Measurements from ENCODE around the gene CIART. TPM values are rescaled to one million over a fixed set of nuclear protein-coding genes. Genes with fewer than 3 reads are reported as not detected.

Gene CIART
- total and polyA plus RNA-seq, 2 of the 8 experiments (the other 6 are each of a cell fraction or from before 2014, with no cell fraction given) = 9.6 to 33.3 TPM

- H3K23ac ChIP-seq (ENCODE audit: insufficient read length) = no peak overlapping the region
- no peaks in the 10 kb centered on the region for H3K9me3 ChIP-seq (ENCODE audit: insufficient read depth in 2 of 2, low read depth in 1 of 2, low read length in 1 of 2)
- no peak for FAIRE-seq
- H3K27me3 ChIP-seq (replicated peaks in 1 of 4; ENCODE audit: control insufficient read depth in 3 of 4, extremely low read depth in 1 of 4, insufficient read depth in 3 of 4, low read length in 3 of 4) = no peaks in the 10 kb centered on the region
- peak overlapping the region; percentile 75 for H4K91ac ChIP-seq (replicated peaks; ENCODE audit: insufficient read length, low read length)
- peaks cover 0 to 20% (median 14%) of the 10 kb centered on the region in 4 experiments; a peak in 6 of 7 replicates for H3K4me1 ChIP-seq (replicated peaks in 1 of 4; ENCODE audit: control insufficient read depth in 3 of 4, insufficient read depth in 4 of 4, low read length in 3 of 4)
- WGBS, 2 experiments (ENCODE audit: extremely low coverage in 1 of 2, insufficient coverage in 1 of 2, insufficient read length in 1 of 2, insufficient replicate concordance in 2 of 2, low coverage in 1 of 2, low lambda C conversion rate in 2 of 2, missing lambda C conversion rate in 1 of 2) = 18% methylated on average over 10 of the region's 11 CpGs; no CpG with 5 or more reads in 1 of the 2 experiments
- peaks cover 15 to 36% (median 29%) of the 10 kb centered on the region in 4 experiments; a peak in 7 of 8 replicates for H3K36me3 ChIP-seq (ENCODE audit: control insufficient read depth in 2 of 4, insufficient read depth in 4 of 4, low read length in 3 of 4)
- H2BK120ac ChIP-seq (replicated peaks; ENCODE audit: low read depth, low read length) = peak overlapping the region; percentile 0
- H3K9ac ChIP-seq (replicated peaks in 1 of 4; ENCODE audit: extremely low read depth in 1 of 4, low read depth in 3 of 4, low read length in 3 of 4) = peak overlapping the region in 3 of 4 experiments; percentile 31 to 66 (median 49); a peak in 4 of 7 replicates
- H2BK12ac ChIP-seq (ENCODE audit: low read depth, low read length) = peak overlapping the region; percentile 75; the same call in 1 of the 2 replicates
- peak overlapping the region; percentile 70 to 82 (median 80) for H3K4me3 ChIP-seq (ENCODE audit: extremely low read depth in 1 of 4, insufficient read depth in 2 of 4, low read depth in 3 of 4, low read length in 4 of 4)
- peak overlapping the region; percentile 66; the same call in 1 of the 2 replicates for H2BK15ac ChIP-seq (ENCODE audit: low read length)
- no peak overlapping the region for H4K8ac ChIP-seq (ENCODE audit: extremely low read depth, insufficient read depth, low read length)
- H3K79me2 ChIP-seq (ENCODE audit: control insufficient read depth in 1 of 2, insufficient read depth in 2 of 2, low read length in 2 of 2) = peaks cover 4 to 25% of the 10 kb centered on the region in 2 experiments
- H2BK20ac ChIP-seq (ENCODE audit: low read length) = peak overlapping the region; percentile 23; the same call in 1 of the 2 replicates
- ChIA-PET CTCF (ENCODE audit: partially characterized antibody) (interaction anchor here (17.5 kb wide), 1 partner anchor 16 kb away, joined by 326 read pairs; the partner anchor contains the start of genes APH1A, C1orf54 and CIART), POLR2A (ENCODE audit: partially characterized antibody) (interaction anchor here (0.9 to 19.4 kb wide), 9 partner anchors 21 to 61 kb away, joined by 3 to 535 read pairs (median 5); partner anchors contain the start of genes ANP32E, APH1A, C1orf54 and CIART)
- no peaks in the 10 kb centered on the region for H4K20me1 ChIP-seq (replicated peaks in 1 of 2; ENCODE audit: control insufficient read depth in 1 of 2, insufficient read depth in 2 of 2, low read length in 2 of 2)
- no peak overlapping the region for H3K56ac ChIP-seq (replicated peaks; ENCODE audit: insufficient read length, low read depth, low read length)
- peak overlapping the region; percentile 17 for H3K4ac ChIP-seq (replicated peaks; ENCODE audit: insufficient read length, low read depth, low read length)
- H3K27ac ChIP-seq (ENCODE audit: low read depth, low read length) = peak overlapping the region; percentile 68; the same call in 1 of the 2 replicates
- H4K5ac ChIP-seq (ENCODE audit: insufficient read length, low read depth, low read length) = peak overlapping the region; percentile 27
- no peak overlapping the region for H2AFZ ChIP-seq (ENCODE audit: low read length)
- no peak overlapping the region; the same call in 1 of the 2 replicates for H2AK5ac ChIP-seq (ENCODE audit: low read depth, low read length)
- H3K18ac ChIP-seq (ENCODE audit: extremely low read depth, low read length) = peak overlapping the region; percentile 79
- H3K14ac ChIP-seq (ENCODE audit: insufficient read length) = no peak overlapping the region
- peaks cover 5% of the 10 kb centered on the region; the same call in 1 of the 2 replicates for H3K79me1 ChIP-seq (ENCODE audit: low read depth, low read length)
- H3K4me2 ChIP-seq (ENCODE audit: insufficient read depth in 1 of 2, low read depth in 2 of 2, low read length in 2 of 2) = peak overlapping the region; percentile 78 to 99
- peaks cover 36% of the 10 kb centered on the region for H3K23me2 ChIP-seq (ENCODE audit: low read depth, low read length)
- DNase-seq (ENCODE audit: low read depth in 1 of 2, low spot score in 2 of 2) = peak in 1 of 2 experiments; percentile 81
- peak overlapping the region; percentile 98 for H2BK5ac ChIP-seq (ENCODE audit: low read depth, low read length)
- TF ChIP-seq TAF1 (IDR thresholded peaks at IDR 0.05; ENCODE audit: low read depth, low read length) (peak; percentile 77), JUN (IDR thresholded peaks at IDR 0.05; ENCODE audit: low read depth, low read length) (no peak), TBP (IDR thresholded peaks at IDR 0.05; ENCODE audit: low read depth, low read length) (peak; percentile 71), GTF2F1 (IDR thresholded peaks at IDR 0.05; ENCODE audit: borderline replicate concordance, low read depth, low read length) (no peak), EP300 (IDR thresholded peaks at IDR 0.05; ENCODE audit: borderline replicate concordance in 1 of 2, low read depth in 2 of 2, low read length in 2 of 2) (no peak), KDM4A (IDR thresholded peaks at IDR 0.05; ENCODE audit: low read depth, low read length, severe bottlenecking) (no peak), POLR2A (IDR thresholded peaks at IDR 0.05; ENCODE audit: control extremely low read depth in 1 of 2, low read depth in 2 of 2, low read length in 2 of 2) (peak in 1 of 2 experiments; percentile 69; a peak in 1 of 3 replicates), SRF (IDR thresholded peaks at IDR 0.05; ENCODE audit: low read depth, low read length) (peak; percentile 27; the same call in 1 of the 2 replicates), SIX5 (IDR thresholded peaks at IDR 0.05; ENCODE audit: low read depth, low read length) (peak; percentile 23; the same call in 1 of the 2 replicates), SP1 (IDR thresholded peaks at IDR 0.05; ENCODE audit: low read depth, low read length) (peak; percentile 55; the same call in 1 of the 2 replicates)
Observed at GRCh38 chr1:150259758-150260669, 22.3 kb upstream of the CIART start.
